ENCODE data around the gene ASIP.
"Not testable (repeated sequence)": the region's sequence is repeated elsewhere in the genome, so short reads cannot be mapped to it uniquely, and the experiment has no call there.

The ASIP gene

DNA sequence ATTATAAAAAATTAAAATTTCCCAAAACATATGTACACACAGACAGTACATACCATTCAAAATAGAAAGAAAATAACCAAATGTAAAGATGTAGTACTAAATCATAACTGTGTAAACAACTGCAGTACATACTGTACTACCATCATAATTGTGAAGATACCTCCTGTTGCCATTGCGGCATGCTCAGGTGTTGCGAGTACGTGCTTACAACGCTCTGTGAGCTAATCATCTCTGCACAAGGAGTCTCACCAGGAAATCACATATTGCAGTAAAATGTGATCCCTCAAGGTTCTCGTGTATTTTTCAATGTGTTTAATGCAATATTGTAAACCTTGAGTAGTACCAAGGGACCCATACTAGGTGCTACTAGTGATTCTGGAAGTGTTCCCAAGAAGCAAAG lies 22.9 kb downstream of the ASIP start:
- Histone ChIP-seq H3K27ac (ENCODE audit: low read length) (no peak overlapping the region), H3K4me1 (ENCODE audit: insufficient read depth, low read length) (no peaks in the 10 kb centered on the region), H3K36me3 (ENCODE audit: insufficient read depth, low read depth, low read length) (no peaks in the 10 kb centered on the region), H3K27me3 (ENCODE audit: insufficient read depth, low read length) (no peaks in the 10 kb centered on the region), H3K9ac (ENCODE audit: low read depth, low read length) (no peak overlapping the region), H3K9me3 (ENCODE audit: insufficient read depth, low read depth, low read length) (no peaks in the 10 kb centered on the region), H3K4me3 (ENCODE audit: low read length) (no peak overlapping the region)

- H3K4me1 ChIP-seq (ENCODE audit: insufficient read depth, low read length), result no peaks in the 10 kb centered on the region
- no peak overlapping the region for H3K9ac ChIP-seq (ENCODE audit: low read depth, low read length)
- H3K27me3 ChIP-seq (ENCODE audit: insufficient read depth, low read length), result no peaks in the 10 kb centered on the region
- H3K4me3 ChIP-seq (ENCODE audit: low read length), result no peak overlapping the region
- no peak overlapping the region for H3K27ac ChIP-seq (ENCODE audit: low read length)
- no peaks in the 10 kb centered on the region for H3K9me3 ChIP-seq (ENCODE audit: insufficient read depth, low read depth, low read length)
- H3K36me3 ChIP-seq (ENCODE audit: insufficient read depth, low read depth, low read length), result peaks cover 2% of the 10 kb centered on the region; the same call in 1 of the 2 replicates
Observed at GRCh38 chr20:34268145-34268544, 26.9 kb downstream of the ASIP start.

DNA sequence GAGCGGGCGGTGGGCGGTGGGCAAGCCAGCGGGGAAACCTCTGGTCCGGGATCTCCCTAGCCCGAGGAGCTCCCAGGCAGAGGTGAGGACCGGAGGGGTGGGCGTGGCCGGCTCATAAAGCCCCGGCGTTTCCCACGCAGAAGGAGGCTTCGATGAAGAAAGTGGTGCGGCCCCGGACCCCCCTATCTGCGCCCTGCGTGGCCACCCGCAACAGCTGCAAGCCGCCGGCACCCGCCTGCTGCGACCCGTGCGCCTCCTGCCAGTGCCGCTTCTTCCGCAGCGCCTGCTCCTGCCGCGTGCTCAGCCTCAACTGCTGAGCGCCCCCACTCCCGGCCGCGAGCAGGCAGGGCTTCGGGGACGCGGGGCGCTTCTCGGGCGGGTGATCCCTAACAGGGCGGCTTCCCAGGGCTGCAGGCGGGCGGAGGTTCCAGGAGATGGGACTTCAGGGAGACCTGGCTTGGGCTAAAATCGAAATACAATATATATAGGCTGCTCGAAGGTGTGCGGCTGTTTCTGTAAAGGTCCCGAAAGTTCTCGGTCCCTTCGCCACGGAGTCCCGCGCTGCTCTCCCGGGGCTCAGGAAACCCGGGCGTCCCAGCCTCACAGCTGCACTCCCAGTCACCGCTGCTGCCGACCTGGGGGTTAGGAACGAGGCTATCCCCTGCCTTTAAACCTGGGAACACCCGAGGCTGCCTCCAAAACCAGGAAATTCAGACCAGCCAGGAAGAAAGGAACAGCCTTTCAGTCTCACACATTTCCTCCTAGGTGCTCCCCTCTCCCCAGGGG lies 27.8 kb downstream of the ASIP start:
- H3K36me3 ChIP-seq (ENCODE audit: insufficient read depth, low read depth, low read length), result peaks cover 11% of the 10 kb centered on the region
- no peaks in the 10 kb centered on the region for H3K9me3 ChIP-seq (ENCODE audit: insufficient read depth, low read depth, low read length)
- no peak overlapping the region; the same call in 1 of the 2 replicates for H3K4me3 ChIP-seq (ENCODE audit: low read length)
- no peak overlapping the region for H3K9ac ChIP-seq (ENCODE audit: low read depth, low read length)
- H3K27me3 ChIP-seq (ENCODE audit: insufficient read depth, low read length), result no peaks in the 10 kb centered on the region
- no peak overlapping the region for H3K27ac ChIP-seq (ENCODE audit: low read length)
- no peaks in the 10 kb centered on the region for H3K4me1 ChIP-seq (ENCODE audit: insufficient read depth, low read length)

DNA sequence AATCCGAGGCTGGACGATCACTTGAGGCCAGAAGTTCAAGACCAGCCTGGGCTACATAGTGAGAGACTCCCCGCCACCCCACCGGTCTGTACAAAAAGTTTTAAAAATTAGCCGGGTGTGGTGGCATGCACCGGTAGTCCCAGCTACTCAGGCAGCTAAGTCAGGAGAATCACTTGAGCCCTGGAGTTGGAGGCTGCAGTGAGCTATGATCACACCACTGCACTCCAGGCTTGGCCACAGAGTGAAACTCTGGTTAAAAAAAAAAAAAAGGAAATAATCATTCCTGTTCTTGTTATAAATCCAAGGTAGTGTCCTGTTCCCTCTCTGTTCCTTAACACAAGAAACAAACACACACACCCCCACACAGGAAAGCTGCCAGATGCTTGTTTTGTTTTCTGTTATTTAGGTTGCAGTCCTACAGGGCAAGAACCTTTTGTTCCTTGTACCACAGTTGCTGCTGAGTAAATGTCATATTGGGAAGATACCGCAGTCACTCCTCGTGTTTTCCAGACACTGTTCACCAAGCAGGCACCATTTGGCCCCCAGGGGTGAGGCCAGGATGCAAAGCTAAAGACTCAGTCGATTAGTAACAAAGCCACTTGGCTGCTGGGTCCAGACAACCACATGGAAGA lies 28.9 kb downstream of the ASIP start:
- no peak overlapping the region for H3K9ac ChIP-seq (ENCODE audit: low read depth, low read length)
- H3K9me3 ChIP-seq (ENCODE audit: insufficient read depth, low read depth, low read length), result no peaks in the 10 kb centered on the region
- H3K27ac ChIP-seq (ENCODE audit: low read length), result no peak overlapping the region
- H3K4me3 ChIP-seq (ENCODE audit: low read length), result no peak overlapping the region
- peaks cover 21% of the 10 kb centered on the region for H3K36me3 ChIP-seq (ENCODE audit: insufficient read depth, low read depth, low read length)
- H3K27me3 ChIP-seq (ENCODE audit: insufficient read depth, low read length), result no peaks in the 10 kb centered on the region
- no peaks in the 10 kb centered on the region for H3K4me1 ChIP-seq (ENCODE audit: insufficient read depth, low read length)

DNA sequence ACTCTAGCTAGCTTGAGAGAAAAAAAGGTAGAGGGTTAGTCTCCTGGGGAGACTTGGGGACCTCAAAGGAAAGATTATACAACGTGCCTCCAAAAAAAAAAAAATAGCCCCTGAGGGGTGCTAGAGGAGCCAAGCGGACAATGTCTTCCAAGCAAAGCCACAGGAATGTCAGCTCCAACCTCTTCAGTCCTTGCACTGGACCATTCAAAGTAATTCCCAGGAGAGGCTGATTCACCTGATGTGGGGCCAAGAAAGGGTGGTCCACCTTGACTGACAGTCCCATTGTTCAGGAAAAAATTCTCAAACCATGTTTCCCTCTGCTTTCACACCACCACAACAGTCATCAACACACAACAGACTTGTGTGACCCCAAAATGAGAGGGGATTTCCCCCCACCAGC lies 30.7 kb downstream of the ASIP start:
- peaks cover 36% of the 10 kb centered on the region for H3K36me3 ChIP-seq (ENCODE audit: insufficient read depth, low read depth, low read length)
- no peak overlapping the region for H3K27ac ChIP-seq (ENCODE audit: low read length)
- H3K4me3 ChIP-seq (ENCODE audit: low read length), result no peak overlapping the region
- H3K9ac ChIP-seq (ENCODE audit: low read depth, low read length), result no peak overlapping the region
- no peaks in the 10 kb centered on the region for H3K27me3 ChIP-seq (ENCODE audit: insufficient read depth, low read length)
- no peaks in the 10 kb centered on the region for H3K9me3 ChIP-seq (ENCODE audit: insufficient read depth, low read depth, low read length)
- H3K4me1 ChIP-seq (ENCODE audit: insufficient read depth, low read length), result no peaks in the 10 kb centered on the region

- no peaks in the 10 kb centered on the region for H3K27me3 ChIP-seq (ENCODE audit: insufficient read depth, low read length)
- no peaks in the 10 kb centered on the region for H3K4me1 ChIP-seq (ENCODE audit: insufficient read depth, low read length)
- H3K9me3 ChIP-seq (ENCODE audit: insufficient read depth, low read depth, low read length), result no peaks in the 10 kb centered on the region
- no peak overlapping the region for H3K9ac ChIP-seq (ENCODE audit: low read depth, low read length)
- no peak overlapping the region for H3K4me3 ChIP-seq (ENCODE audit: low read length)
- H3K27ac ChIP-seq (ENCODE audit: low read length), result no peak overlapping the region
- H3K36me3 ChIP-seq (ENCODE audit: insufficient read depth, low read depth, low read length), result peaks cover 59% of the 10 kb centered on the region
Observed at GRCh38 chr20:34274694-34275093, 33.5 kb downstream of the ASIP start.

DNA sequence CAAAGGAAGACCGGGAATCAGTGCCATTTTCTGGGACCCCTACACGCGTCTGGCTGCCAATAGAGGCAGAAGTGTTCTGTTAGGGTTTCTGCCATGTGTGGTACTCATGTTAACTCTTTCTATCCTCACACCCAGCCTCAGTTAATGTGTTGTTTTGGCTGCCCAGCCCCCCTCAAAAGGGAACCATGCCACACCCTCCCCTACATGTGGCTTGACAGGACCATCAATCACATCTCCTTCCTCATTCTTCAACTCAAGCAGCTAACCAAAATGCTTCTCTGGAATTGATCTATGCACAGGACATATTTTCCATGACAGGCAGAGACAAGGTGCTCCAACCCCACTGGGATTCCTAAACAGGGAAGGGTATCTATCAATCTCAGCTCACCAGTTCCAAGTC lies 40.0 kb downstream of the ASIP start:
- H3K27ac ChIP-seq (ENCODE audit: low read length), result no peak overlapping the region
- H3K4me1 ChIP-seq (ENCODE audit: insufficient read depth, low read length), result no peaks in the 10 kb centered on the region
- peaks cover 95% of the 10 kb centered on the region for H3K36me3 ChIP-seq (ENCODE audit: insufficient read depth, low read depth, low read length)
- no peak overlapping the region for H3K9ac ChIP-seq (ENCODE audit: low read depth, low read length)
- H3K27me3 ChIP-seq (ENCODE audit: insufficient read depth, low read length), result no peaks in the 10 kb centered on the region
- no peaks in the 10 kb centered on the region for H3K9me3 ChIP-seq (ENCODE audit: insufficient read depth, low read depth, low read length)
- no peak overlapping the region for H3K4me3 ChIP-seq (ENCODE audit: low read length)

DNA sequence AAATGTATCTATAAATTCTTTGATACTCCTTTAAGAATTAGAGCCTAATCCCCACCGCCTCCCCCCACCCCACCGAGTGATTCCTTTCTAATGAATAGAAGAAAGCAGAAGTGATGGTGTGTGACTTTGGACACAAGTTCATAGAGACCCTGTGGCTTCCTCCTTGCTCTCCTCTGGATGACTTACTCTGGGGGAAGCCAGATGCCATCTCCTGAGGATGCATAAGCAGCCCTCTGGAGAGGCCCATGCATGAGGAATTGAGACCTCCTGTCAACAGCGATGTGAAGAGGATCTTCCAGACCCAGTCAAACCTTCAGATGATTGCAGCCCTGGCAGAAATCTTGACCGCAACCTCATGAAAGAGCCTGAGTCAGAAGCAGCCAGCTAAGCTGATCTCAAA lies 40.8 kb downstream of the ASIP start:
- H3K27ac ChIP-seq (ENCODE audit: low read length), result no peak overlapping the region
- no peaks in the 10 kb centered on the region for H3K4me1 ChIP-seq (ENCODE audit: insufficient read depth, low read length)
- H3K27me3 ChIP-seq (ENCODE audit: insufficient read depth, low read length), result no peaks in the 10 kb centered on the region
- peaks cover 95% of the 10 kb centered on the region for H3K36me3 ChIP-seq (ENCODE audit: insufficient read depth, low read depth, low read length)
- H3K9ac ChIP-seq (ENCODE audit: low read depth, low read length), result no peak overlapping the region
- H3K9me3 ChIP-seq (ENCODE audit: insufficient read depth, low read depth, low read length), result no peaks in the 10 kb centered on the region
- H3K4me3 ChIP-seq (ENCODE audit: low read length), result no peak overlapping the region

GRCh38 chr20:34283844-34284243 lies 42.6 kb downstream of the ASIP start:
- H3K4me1 ChIP-seq (ENCODE audit: insufficient read depth, low read length), result no peaks in the 10 kb centered on the region
- no peaks in the 10 kb centered on the region for H3K27me3 ChIP-seq (ENCODE audit: insufficient read depth, low read length)
- no peak overlapping the region for H3K27ac ChIP-seq (ENCODE audit: low read length)
- no peak overlapping the region for H3K9ac ChIP-seq (ENCODE audit: low read depth, low read length)
- H3K36me3 ChIP-seq (ENCODE audit: insufficient read depth, low read depth, low read length), result peaks cover 96% of the 10 kb centered on the region
- no peaks in the 10 kb centered on the region for H3K9me3 ChIP-seq (ENCODE audit: insufficient read depth, low read depth, low read length)
- H3K4me3 ChIP-seq (ENCODE audit: low read length), result no peak overlapping the region

- Histone ChIP-seq H3K9me3 (ENCODE audit: insufficient read depth, low read depth, low read length) (no peaks in the 10 kb centered on the region), H3K4me1 (ENCODE audit: insufficient read depth, low read length) (no peaks in the 10 kb centered on the region), H3K36me3 (ENCODE audit: insufficient read depth, low read depth, low read length) (peaks cover 98% of the 10 kb centered on the region), H3K27me3 (ENCODE audit: insufficient read depth, low read length) (no peaks in the 10 kb centered on the region), H3K9ac (ENCODE audit: low read depth, low read length) (no peak overlapping the region), H3K27ac (ENCODE audit: low read length) (no peak overlapping the region), H3K4me3 (ENCODE audit: low read length) (no peak overlapping the region)
Observed at GRCh38 chr20:34285450-34285849, 44.2 kb downstream of the ASIP start.

GRCh38 chr20:34287500-34287899 lies 46.3 kb downstream of the ASIP start:
- H3K9me3 ChIP-seq (ENCODE audit: insufficient read depth, low read depth, low read length); H3K27ac ChIP-seq (ENCODE audit: low read length); H3K9ac ChIP-seq (ENCODE audit: low read depth, low read length); H3K4me1 ChIP-seq (ENCODE audit: insufficient read depth, low read length); H3K27me3 ChIP-seq (ENCODE audit: insufficient read depth, low read length); H3K4me3 ChIP-seq (ENCODE audit: low read length): not testable (repeated sequence)
- peaks cover 98% of the 10 kb centered on the region for H3K36me3 ChIP-seq (ENCODE audit: insufficient read depth, low read depth, low read length)

DNA sequence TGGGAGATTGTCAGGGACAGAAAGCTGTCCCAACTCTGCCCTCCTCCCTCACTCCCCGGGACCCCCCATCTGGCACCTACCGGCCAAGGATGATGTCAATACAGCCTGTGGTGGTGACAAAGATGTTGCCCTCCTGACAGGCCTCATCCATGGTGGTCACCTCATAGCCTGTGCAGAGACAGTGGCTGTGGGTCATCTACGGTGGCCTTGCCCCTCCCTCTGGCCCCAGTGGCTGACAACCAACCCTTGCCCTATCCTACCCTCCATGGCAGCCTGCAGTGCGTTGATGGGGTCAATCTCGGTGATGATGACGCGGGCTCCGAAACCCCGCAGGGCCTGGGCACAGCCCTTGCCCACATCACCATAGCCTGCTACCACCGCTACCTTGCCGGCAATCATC lies 49.2 kb downstream of the ASIP start:
- no peaks in the 10 kb centered on the region for H3K27me3 ChIP-seq (ENCODE audit: insufficient read depth, low read length)
- no peak overlapping the region for H3K4me3 ChIP-seq (ENCODE audit: low read length)
- no peak overlapping the region for H3K27ac ChIP-seq (ENCODE audit: low read length)
- peaks cover 98% of the 10 kb centered on the region for H3K36me3 ChIP-seq (ENCODE audit: insufficient read depth, low read depth, low read length)
- no peaks in the 10 kb centered on the region for H3K9me3 ChIP-seq (ENCODE audit: insufficient read depth, low read depth, low read length)
- H3K4me1 ChIP-seq (ENCODE audit: insufficient read depth, low read length), result no peaks in the 10 kb centered on the region
- no peak overlapping the region for H3K9ac ChIP-seq (ENCODE audit: low read depth, low read length)
